Right lobe of liver (tissue), 6 donors: ENCODE measurements around the gene GID8. TPM values are rescaled to one million over a fixed set of nuclear protein-coding genes. Genes with fewer than 3 reads are reported as not detected.

ENCODE experiments used
- ATAC-seq, 4 donors: fragments of 200-7000 bp; cut with Tn5 transposase; one replicate each; pipeline ENCODE4 v1.9.1; 2020; ENCODE audit warnings: mild to moderate bottlenecking in 4 of 4, moderate library complexity in 4 of 4
- DNase-seq, 3 donors: peaks; one replicate each; pipeline ENCODE4 v3.0.0-alpha.2; 2020
- H3K27ac ChIP-seq, 3 donors: fragments of 200-600 bp; one replicate each; pipeline ENCODE4 v1.8.0; 2022
- H3K27me3 ChIP-seq, 2 donors: fragments of 200-600 bp; one replicate each; pipeline ENCODE4 v1.8.0; 2022
- H3K36me3 ChIP-seq, 4 donors: fragments of 200-600 bp; sonication (generic) in 1 of 4; one replicate each; pipeline versions ENCODE4 v1.5.1 to v1.8.0; 2017 to 2022; ENCODE audit warnings: control low read depth in 1 of 4
- H3K4me1 ChIP-seq, 4 donors: fragments of 200-600 bp; sonication (generic) in 1 of 4; one replicate each; pipeline versions ENCODE4 v1.5.1 to v1.8.0; 2017 to 2022; ENCODE audit warnings: control low read depth in 1 of 4
- H3K4me3 ChIP-seq, 3 donors: fragments of 200-600 bp; one replicate each; pipeline ENCODE4 v1.8.0; 2022
- H3K9me3 ChIP-seq, 4 donors: fragments of 200-600 bp; sonication (generic) in 1 of 4; one replicate each; pipeline versions ENCODE4 v1.5.1 to v1.8.0; 2017 to 2022; ENCODE audit warnings: control low read depth in 1 of 4
- POLR2A ChIP-seq: fragments of 450-650 bp; IDR thresholded peaks from one replicate; pipeline ENCODE4 v1.6.1; 2017; ENCODE audit warnings: antibody characterized with exemption, mild to moderate bottlenecking
- WGBS: methylation state at CpG from one replicate; pipeline ENCODE4 v1.1.6; 2018; ENCODE audit warnings: low coverage, low lambda C conversion rate; ENCODE audit not compliant: insufficient coverage; ENCODE audit errors: missing lambda C conversion rate; 5-methylcytosine and 5-hydroxymethylcytosine counted together
- intact Hi-C, 2 donors: fragments of 100-400 bp; cut with DNase I; formaldehyde crosslinking; loops; one replicate each; pipeline versions ENCODE4 v1.11.2 to v1.14.1; 2022
- total RNA-seq, 6 experiments: library from RNA; depleted of rRNA in 2 of 6; stranded (reverse); fragments of >200 nt in 2 of 6; fragmentation: NEBNext Ultra II Directional in 3 of 6; extraction: Animal tissue kit (Norgen Biotek cat#: 25700) in 3 of 6; gene quantifications; one replicate each; pipeline versions ENCODE4 v1.1.0 to v1.2.4, GENCODE V29; 2016 to 2023
- TF ChIP-seq, protein P1 (sequence below), 4 donors: fragments of 200-600 bp in 3 of 4; fragments of 450-650 bp in 1 of 4; IDR thresholded peaks; one replicate each; pipeline versions ENCODE4 v1.5.1 to v1.8.0; 2016 to 2022; ENCODE audit warnings: antibody characterized with exemption in 4 of 4, mild to moderate bottlenecking in 2 of 4
- donor health status: DM: no; HTN: yes; CAD: no.
- donor health status: DM: no; HTN: no; CAD: no.
- donor health status: DM: no; HTN: no; CAD: no.
- donor health status: DM: no; HTN: yes; CAD: no.
- donor health status: DM: no; HTN: yes; CAD: no.

Gene GID8
- total RNA-seq, 6 experiments from 2014 or later = 12.6 to 18.9 (median 15.1) TPM

DNA sequence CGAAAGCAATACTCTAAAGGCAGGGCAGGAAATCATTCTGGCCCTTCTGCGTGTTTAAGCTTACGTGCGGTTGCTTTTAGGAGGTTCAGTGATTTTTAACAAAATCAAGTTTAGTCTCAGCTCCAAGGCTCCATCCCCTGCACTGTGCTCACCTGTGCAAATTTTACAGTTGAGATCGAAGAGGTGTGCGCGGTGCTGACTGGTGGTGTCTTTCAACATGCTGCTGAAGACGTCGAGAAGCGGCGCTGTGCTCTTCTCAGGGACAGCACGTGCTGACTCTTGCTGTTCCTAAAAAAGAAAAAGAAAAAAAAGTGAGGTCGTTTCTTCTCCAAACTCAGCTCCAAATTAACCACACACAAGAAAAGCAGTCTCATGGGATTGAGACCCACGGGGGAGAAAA, 43.7 kb upstream of the GID8 start:
- Histone ChIP-seq H3K4me3 (no peak overlapping the region), H3K27me3 (no peaks in the 10 kb centered on the region), H3K9me3 (no peaks in the 10 kb centered on the region), H3K36me3 (peaks cover 6 to 69% (median 44%) of the 10 kb centered on the region in 4 donors), H3K4me1 (peaks cover 0 to 1% (median 0%) of the 10 kb centered on the region in 4 donors), H3K27ac (no peak overlapping the region)
- ATAC-seq (no peak), DNase-seq (peak in 1 of 3 donors; percentile 22)
- TF ChIP-seq, protein P1, sequence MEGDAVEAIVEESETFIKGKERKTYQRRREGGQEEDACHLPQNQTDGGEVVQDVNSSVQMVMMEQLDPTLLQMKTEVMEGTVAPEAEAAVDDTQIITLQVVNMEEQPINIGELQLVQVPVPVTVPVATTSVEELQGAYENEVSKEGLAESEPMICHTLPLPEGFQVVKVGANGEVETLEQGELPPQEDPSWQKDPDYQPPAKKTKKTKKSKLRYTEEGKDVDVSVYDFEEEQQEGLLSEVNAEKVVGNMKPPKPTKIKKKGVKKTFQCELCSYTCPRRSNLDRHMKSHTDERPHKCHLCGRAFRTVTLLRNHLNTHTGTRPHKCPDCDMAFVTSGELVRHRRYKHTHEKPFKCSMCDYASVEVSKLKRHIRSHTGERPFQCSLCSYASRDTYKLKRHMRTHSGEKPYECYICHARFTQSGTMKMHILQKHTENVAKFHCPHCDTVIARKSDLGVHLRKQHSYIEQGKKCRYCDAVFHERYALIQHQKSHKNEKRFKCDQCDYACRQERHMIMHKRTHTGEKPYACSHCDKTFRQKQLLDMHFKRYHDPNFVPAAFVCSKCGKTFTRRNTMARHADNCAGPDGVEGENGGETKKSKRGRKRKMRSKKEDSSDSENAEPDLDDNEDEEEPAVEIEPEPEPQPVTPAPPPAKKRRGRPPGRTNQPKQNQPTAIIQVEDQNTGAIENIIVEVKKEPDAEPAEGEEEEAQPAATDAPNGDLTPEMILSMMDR (IDR thresholded peaks at IDR 0.05) = no peak
- TF ChIP-seq POLR2A = no peak
- 93% methylated on average over 14 of the region's 14 CpGs for WGBS
- intact Hi-C loops = no loop called here

DNA sequence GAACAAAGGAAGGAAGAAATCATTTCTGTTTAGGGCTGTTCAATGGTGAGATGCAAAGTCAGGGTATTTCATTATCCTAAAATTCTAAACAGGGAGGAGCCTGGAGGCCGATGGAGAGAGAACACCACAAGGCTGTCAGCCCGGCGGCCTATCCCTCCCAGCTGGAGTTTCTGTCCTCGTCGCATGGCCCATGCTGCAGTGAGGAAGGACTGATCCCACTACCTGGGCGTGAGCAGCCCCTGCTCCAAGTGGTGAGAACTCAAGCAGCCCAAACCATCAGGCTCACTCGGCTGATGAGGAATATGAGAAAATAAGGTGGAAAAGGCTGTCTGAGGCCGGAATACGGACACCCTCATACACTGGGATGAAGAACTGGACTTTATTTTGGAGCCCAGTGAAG, 42.4 kb upstream of the GID8 start:
- DNase-seq = peak in 1 of 3 donors; percentile 11
- TF ChIP-seq, protein P1 (IDR thresholded peaks at IDR 0.05) = no peak
- TF ChIP-seq POLR2A = no peak
- 85% methylated on average over 6 of the region's 9 CpGs for WGBS
- ATAC-seq = no peak
- peaks cover 6 to 56% (median 39%) of the 10 kb centered on the region in 4 donors for H3K36me3 ChIP-seq
- no peak overlapping the region for H3K27ac ChIP-seq
- intact Hi-C loops = no loop called here
- no peak overlapping the region for H3K4me3 ChIP-seq
- no peaks in the 10 kb centered on the region for H3K27me3 ChIP-seq
- no peaks in the 10 kb centered on the region for H3K9me3 ChIP-seq
- peaks cover 0 to 14% (median 3%) of the 10 kb centered on the region in 4 donors for H3K4me1 ChIP-seq

DNA sequence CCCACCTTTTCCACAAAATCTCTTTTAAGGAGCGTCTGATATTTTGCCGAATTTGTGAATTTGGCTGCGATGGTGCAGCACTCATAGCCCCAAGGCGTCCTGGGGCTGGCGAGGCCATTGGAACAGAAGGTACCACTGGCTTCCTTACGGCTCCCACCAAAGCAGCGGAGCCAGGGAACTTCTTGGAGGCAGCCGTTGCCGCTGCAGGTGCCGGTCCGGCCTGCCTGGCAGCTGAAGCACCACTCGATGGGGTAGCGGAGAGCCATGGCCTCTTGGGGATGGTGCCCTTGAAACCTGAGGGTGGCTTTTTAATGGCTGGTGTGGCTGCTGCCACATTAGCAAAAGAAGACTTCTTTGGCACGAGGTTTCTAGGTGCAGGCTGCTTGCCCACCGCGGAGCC, 41.4 kb upstream of the GID8 start:
- DNase-seq (peak in 1 of 3 donors; percentile 40), ATAC-seq (no peak)
- no peak overlapping the region for H3K27ac ChIP-seq
- no peaks in the 10 kb centered on the region for H3K27me3 ChIP-seq
- WGBS = 98% methylated on average over 6 of the region's 16 CpGs
- intact Hi-C loops = no loop called here
- no peak overlapping the region for H3K4me3 ChIP-seq
- H3K36me3 ChIP-seq = peaks cover 6 to 51% (median 33%) of the 10 kb centered on the region in 4 donors
- H3K9me3 ChIP-seq = no peaks in the 10 kb centered on the region
- peaks cover 0 to 20% (median 3%) of the 10 kb centered on the region in 4 donors for H3K4me1 ChIP-seq
- no peak for TF ChIP-seq POLR2A
- TF ChIP-seq, protein P1 (IDR thresholded peaks at IDR 0.05) = no peak

DNA sequence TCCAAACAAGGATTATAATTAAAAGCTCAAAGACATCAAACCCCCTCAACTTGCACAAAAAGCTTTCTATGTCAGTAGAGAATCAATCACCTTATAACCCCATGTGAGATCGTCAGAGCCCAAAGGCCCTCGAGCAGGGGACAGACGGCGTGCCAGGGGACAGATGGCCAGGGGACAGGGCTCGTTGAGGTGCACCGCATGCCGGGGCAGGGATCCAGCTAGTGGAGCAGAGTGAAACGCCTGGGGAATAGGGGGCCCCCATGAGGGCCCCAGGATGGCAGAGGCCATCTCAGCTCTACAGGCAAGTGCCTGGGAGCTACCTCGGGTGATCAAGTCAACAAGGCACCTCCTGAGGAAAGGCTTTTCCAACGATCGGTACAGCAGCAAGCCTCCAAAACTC, 40.3 kb upstream of the GID8 start:
- TF ChIP-seq, protein P1 (IDR thresholded peaks at IDR 0.05) = no peak
- no peak for TF ChIP-seq POLR2A
- H3K4me3 ChIP-seq = no peak overlapping the region
- H3K27me3 ChIP-seq = no peaks in the 10 kb centered on the region
- DNase-seq = peak in 1 of 3 donors; percentile 31
- peaks cover 0 to 20% (median 3%) of the 10 kb centered on the region in 4 donors for H3K4me1 ChIP-seq
- peaks cover 6 to 51% (median 23%) of the 10 kb centered on the region in 4 donors for H3K36me3 ChIP-seq
- ATAC-seq = no peak
- no peak overlapping the region for H3K27ac ChIP-seq
- intact Hi-C loops = no loop called here
- no peaks in the 10 kb centered on the region for H3K9me3 ChIP-seq
- WGBS = 79% methylated on average over 4 of the region's 11 CpGs
